IPS DF 4.7 (cell line): Measurements from ENCODE around the gene MPP7.

Source experiments
- DNase-seq: peaks from one replicate; pipeline ENCODE4 v3.0.0-alpha.2; 2013; ENCODE audit warnings: low spot score; ENCODE audit errors: extremely low read depth

MPP7 gene

GRCh38 chr10:28273343-28273742, 29.5 kb downstream of the MPP7 start:
- DNase-seq: no peak

- DNase-seq: no peak
These were observed 32.9 kb downstream of the MPP7 start for GRCh38 chr10:28269842-28270456.

- DNase-seq: no peak
These were observed 36.2 kb downstream of the MPP7 start for GRCh38 chr10:28266449-28267224.

GRCh38 chr10:28263136-28263857, 39.6 kb downstream of the MPP7 start:
- DNase-seq: no peak

GRCh38 chr10:28256776-28257175, 46.1 kb downstream of the MPP7 start:
- DNase-seq: no peak

- no peak for DNase-seq
These were observed 48.4 kb downstream of the MPP7 start for GRCh38 chr10:28254290-28254985.

GRCh38 chr10:28253169-28253785, 49.6 kb downstream of the MPP7 start:
- no peak for DNase-seq
